IMR-90 (cell line): ENCODE measurements around the gene SLC17A4. TPM values are rescaled to one million over a fixed set of nuclear protein-coding genes. Genes with fewer than 3 reads are reported as not detected.

Experiments
- ATAC-seq: fragments of 200-7000 bp; cut with Tn5 transposase; 2 replicates; pipeline ENCODE4 v1.9.1; 2020; ENCODE audit warnings: low read depth, mild to moderate bottlenecking, moderate library complexity
- BruUV-seq: library from RNA; stranded (reverse); fragments of 400-500 nt; replicated peaks from 2 replicates; lab custom pipeline; 2021; lab: Mats Ljungman, UMichigan
- CTCF ChIA-PET: fragments of 300-600 bp; formaldehyde crosslinking; extraction: SDS; loops from one replicate; lab custom pipeline; 2021; ENCODE audit warnings: antibody characterized with exemption; lab: Yijun Ruan, JAX
- POLR2A ChIA-PET: fragments of 300-600 bp; sonication (Branson Sonifier 250); formaldehyde crosslinking; loops from one replicate; lab custom pipeline; 2022; ENCODE audit warnings: antibody characterized with exemption; ENCODE audit not compliant: unreplicated experiment; lab: Charles Lee
- DNase-seq: peaks from one replicate; pipeline ENCODE4 v3.0.0; 2013
- H2AFZ ChIP-seq: replicated peaks from 2 replicates; pipeline ENCODE3; 2013; ENCODE audit warnings: low read length, mild to moderate bottlenecking; ENCODE audit not compliant: poor library complexity
- H2AK5ac ChIP-seq: 2 replicates; pipeline ENCODE4 v1.6.1; 2013; ENCODE audit warnings: low read depth, low read length, inconsistent platforms
- H2AK9ac ChIP-seq: replicated peaks from 2 replicates; pipeline ENCODE3; 2013; ENCODE audit warnings: mild to moderate bottlenecking, low read depth, low read length, moderate library complexity; ENCODE audit not compliant: poor library complexity
- H2BK120ac ChIP-seq: 2 replicates; pipeline ENCODE4 v1.6.1; 2013; ENCODE audit warnings: low read depth, low read length, inconsistent platforms
- H2BK15ac ChIP-seq: 3 replicates; pipeline ENCODE4 v1.6.1; 2013; ENCODE audit warnings: low read depth, low read length, inconsistent platforms
- H2BK20ac ChIP-seq: 2 replicates; pipeline ENCODE4 v1.6.1; 2013; ENCODE audit warnings: low read depth, mild to moderate bottlenecking, inconsistent platforms, low read length, moderate library complexity
- H2BK5ac ChIP-seq: 2 replicates; pipeline ENCODE4 v1.6.1; 2013; ENCODE audit warnings: mild to moderate bottlenecking, low read depth, low read length, inconsistent platforms; ENCODE audit not compliant: poor library complexity, severe bottlenecking
- H3K14ac ChIP-seq: replicated peaks from 2 replicates; pipeline ENCODE4 v1.6.1; 2013; ENCODE audit warnings: low read depth, low read length, inconsistent platforms
- H3K18ac ChIP-seq: 2 replicates; pipeline ENCODE4 v1.6.1; 2013; ENCODE audit warnings: low read depth, low read length, control low read depth
- H3K23ac ChIP-seq: 2 replicates; pipeline ENCODE4 v1.6.1; 2013; ENCODE audit warnings: low read depth, low read length, inconsistent platforms
- H3K27ac ChIP-seq: 2 replicates; pipeline ENCODE4 v1.5.1; 2013; ENCODE audit warnings: mild to moderate bottlenecking, control low read depth, low read length; ENCODE audit not compliant: insufficient read depth
- H3K27me3 ChIP-seq: 2 replicates; pipeline ENCODE4 v1.6.1; 2013; ENCODE audit warnings: low read length; ENCODE audit not compliant: control insufficient read depth, insufficient read depth
- H3K36me3 ChIP-seq: 2 replicates; pipeline ENCODE4 v1.6.1; 2013; ENCODE audit warnings: low read length, mixed read lengths; ENCODE audit not compliant: control insufficient read depth, insufficient read depth
- H3K4ac ChIP-seq: 2 replicates; pipeline ENCODE4 v1.6.1; 2013; ENCODE audit warnings: low read depth, low read length, inconsistent platforms
- H3K4me1 ChIP-seq: 2 replicates; pipeline ENCODE4 v1.6.1; 2013; ENCODE audit warnings: low read length, mixed read lengths; ENCODE audit not compliant: control insufficient read depth, insufficient read depth
- H3K4me2 ChIP-seq: 2 replicates; pipeline ENCODE4 v1.6.1; 2013; ENCODE audit warnings: low read depth, mild to moderate bottlenecking, control low read depth, low read length, moderate library complexity
- H3K4me3 ChIP-seq: 2 replicates; pipeline ENCODE4 v1.5.1; 2013; ENCODE audit warnings: low read depth, mild to moderate bottlenecking, control low read depth, low read length, moderate library complexity; ENCODE audit not compliant: insufficient read depth
- H3K56ac ChIP-seq: 2 replicates; pipeline ENCODE4 v1.6.1; 2013; ENCODE audit warnings: low read length, inconsistent platforms; ENCODE audit not compliant: insufficient read depth; ENCODE audit errors: extremely low read depth
- H3K79me1 ChIP-seq, 2 experiments: 2 replicates each; pipeline ENCODE4 v1.6.1; 2013; ENCODE audit warnings: low read length in 2 of 2, inconsistent platforms in 1 of 2, low read depth in 1 of 2
- H3K9ac ChIP-seq: 2 replicates; pipeline ENCODE4 v1.6.1; 2013; ENCODE audit warnings: low read depth, low read length, control low read depth
- H3K9me1 ChIP-seq: 2 replicates; pipeline ENCODE4 v1.6.1; 2013; ENCODE audit warnings: low read length, inconsistent platforms; ENCODE audit not compliant: insufficient read depth
- H3K9me3 ChIP-seq: 2 replicates; pipeline ENCODE4 v1.6.1; 2013; ENCODE audit warnings: low read length; ENCODE audit not compliant: control insufficient read depth, insufficient read depth
- H4K20me1 ChIP-seq: 2 replicates; pipeline ENCODE4 v1.6.1; 2013; ENCODE audit warnings: low read length, inconsistent platforms; ENCODE audit not compliant: insufficient read depth
- H4K5ac ChIP-seq: 2 replicates; pipeline ENCODE4 v1.6.1; 2013; ENCODE audit warnings: mild to moderate bottlenecking, low read depth, low read length, control low read depth
- H4K8ac ChIP-seq, 2 experiments: 2 replicates each; pipeline ENCODE4 v1.6.1; 2013; ENCODE audit warnings: low read depth in 2 of 2, low read length in 2 of 2, control low read depth in 1 of 2, inconsistent platforms in 1 of 2
- H4K91ac ChIP-seq: 2 replicates; pipeline ENCODE4 v1.6.1; 2013; ENCODE audit warnings: low read depth, low read length, inconsistent platforms; ENCODE audit not compliant: insufficient read depth
- BHLHE40 ChIP-seq: fragments of 150-350 bp; IDR thresholded peaks from 2 replicates; pipeline ENCODE4 v1.6.1; 2016; ENCODE audit warnings: mild to moderate bottlenecking, low read depth, low read length
- CEBPB ChIP-seq: IDR thresholded peaks from 2 replicates; pipeline ENCODE4 v1.6.1; 2012; ENCODE audit warnings: low read depth, low read length, improper control_type of control experiment
- CHD1 ChIP-seq: IDR thresholded peaks from 2 replicates; pipeline ENCODE4 v1.6.1; 2012; ENCODE audit warnings: low read depth, low read length, improper control_type of control experiment
- FOS ChIP-seq: fragments of 150-350 bp; IDR thresholded peaks from 2 replicates; pipeline ENCODE4 v1.6.1; 2016; ENCODE audit warnings: low read depth, low read length
- MAFK ChIP-seq: IDR thresholded peaks from 2 replicates; pipeline ENCODE4 v1.6.1; 2012; ENCODE audit warnings: low read depth, low read length, improper control_type of control experiment
- MAZ ChIP-seq: IDR thresholded peaks from 2 replicates; pipeline ENCODE4 v1.6.1; 2012; ENCODE audit warnings: low read depth, mild to moderate bottlenecking, low read length, improper control_type of control experiment, moderate library complexity, borderline replicate concordance
- MXI1 ChIP-seq: IDR thresholded peaks from 2 replicates; pipeline ENCODE4 v1.6.1; 2012; ENCODE audit warnings: low read depth, mild to moderate bottlenecking, low read length, moderate library complexity, borderline replicate concordance
- NFE2L2 ChIP-seq: fragments of 150-350 bp; IDR thresholded peaks from 2 replicates; pipeline ENCODE4 v1.6.1; 2016; ENCODE audit warnings: low read depth, mild to moderate bottlenecking, low read length
- POLR2A ChIP-seq: IDR thresholded peaks from 2 replicates; pipeline ENCODE4 v1.6.1; 2012; ENCODE audit warnings: mild to moderate bottlenecking, low read depth, low read length
- RAD21 ChIP-seq: IDR thresholded peaks from 2 replicates; pipeline ENCODE4 v1.6.1; 2012; ENCODE audit warnings: low read length, improper control_type of control experiment
- RCOR1 ChIP-seq: IDR thresholded peaks from 2 replicates; pipeline ENCODE4 v1.6.1; 2012; ENCODE audit warnings: mild to moderate bottlenecking, low read length, improper control_type of control experiment; ENCODE audit not compliant: insufficient replicate concordance
- RFX5 ChIP-seq: IDR thresholded peaks from 2 replicates; pipeline ENCODE4 v1.8.0; 2012; ENCODE audit warnings: low read depth, mild to moderate bottlenecking, low read length, moderate library complexity
- SMC3 ChIP-seq: fragments of 150-350 bp; IDR thresholded peaks from 2 replicates; pipeline ENCODE4 v1.6.1; 2016; ENCODE audit warnings: low read depth, mild to moderate bottlenecking, antibody characterized with exemption, low read length, moderate library complexity
- dilution Hi-C: fragments of 300-500 bp; cut with HindIII; formaldehyde crosslinking; loops from one replicate; pipeline ENCODE4 v1.14.3; 2018; ENCODE audit warnings: low sequenced_read_pairs; ENCODE audit not compliant: unreplicated experiment
- in situ Hi-C: fragments of 300-500 bp; cut with MboI; formaldehyde crosslinking; loops from 3 replicates; pipeline ENCODE4 v1.14.3; 2019; ENCODE audit warnings: low sequenced_read_pairs, inconsistent platforms, mixed read lengths
- intact Hi-C: fragments of 100-400 bp; cut with micrococcal nuclease; formaldehyde crosslinking; loops from 2 replicates; pipeline ENCODE4 v1.10.0; 2022
- polyA plus RNA-seq, 3 experiments: library from polyadenylated mRNA; depleted of rRNA; stranded (reverse); fragments of >200 nt; gene quantifications; 2 replicates each; pipeline ENCODE4 v1.2.3, GENCODE V29; 2012; ENCODE audit warnings: low replicate concordance in 1 of 3
- total RNA-seq: library from RNA; depleted of rRNA; stranded (reverse); fragments of >200 nt; gene quantifications from 2 replicates; pipeline ENCODE4 v1.2.3, GENCODE V29; 2012
- TF ChIP-seq, protein P1 (sequence below): fragments of 150-350 bp; IDR thresholded peaks from 2 replicates; pipeline ENCODE4 v1.6.1; 2016; ENCODE audit warnings: low read depth, mild to moderate bottlenecking, low read length, moderate library complexity, borderline replicate concordance
- TF ChIP-seq, protein P2 (sequence below): fragments of 150-350 bp; IDR thresholded peaks from 2 replicates; pipeline ENCODE4 v1.6.1; 2017; ENCODE audit warnings: mild to moderate bottlenecking, antibody characterized with exemption, low read length, low read depth
- TF ChIP-seq, protein P3 (sequence below): conservative IDR thresholded peaks from 2 replicates; pipeline ENCODE4 v1.5.1; 2012; ENCODE audit warnings: mild to moderate bottlenecking, low read depth, low read length, improper control_type of control experiment

SLC17A4 gene
- total and polyA plus RNA-seq, 2 of the 4 experiments (the other 2 are of a cell fraction), result not detected

DNA sequence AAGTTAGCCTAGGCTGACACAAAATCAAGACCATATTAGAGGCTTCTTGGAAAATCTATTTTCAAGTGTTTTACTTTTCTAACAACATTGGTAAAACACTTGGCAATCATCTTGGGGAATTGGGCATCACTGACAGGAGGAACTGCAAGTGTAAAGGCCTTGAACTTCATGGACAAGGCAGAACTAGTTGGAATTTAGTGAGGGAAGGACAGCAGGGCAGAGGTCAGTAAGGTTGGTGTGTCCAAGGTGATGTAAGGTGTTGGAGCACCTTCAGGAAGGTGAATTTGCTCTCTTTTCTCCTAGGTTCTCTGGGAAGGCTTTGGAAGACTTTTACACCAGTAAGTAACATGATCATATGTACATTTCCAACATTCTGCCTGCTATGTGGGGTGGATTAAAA lies 1.5 kb upstream of the SLC17A4 start:
- H2AK5ac ChIP-seq, result no peak overlapping the region
- no peaks in the 10 kb centered on the region for H3K36me3 ChIP-seq
- H4K5ac ChIP-seq, result no peak overlapping the region
- no peak overlapping the region for H2BK20ac ChIP-seq
- no peaks in the 10 kb centered on the region for H3K27me3 ChIP-seq
- no peak overlapping the region for H3K18ac ChIP-seq
- H3K4me3 ChIP-seq, result no peak overlapping the region
- no peak overlapping the region for H4K91ac ChIP-seq
- no peak for TF ChIP-seq MXI1
- TF ChIP-seq CHD1, result no peak
- no peak for TF ChIP-seq BHLHE40
- no peak for TF ChIP-seq CEBPB
- TF ChIP-seq, protein P1, sequence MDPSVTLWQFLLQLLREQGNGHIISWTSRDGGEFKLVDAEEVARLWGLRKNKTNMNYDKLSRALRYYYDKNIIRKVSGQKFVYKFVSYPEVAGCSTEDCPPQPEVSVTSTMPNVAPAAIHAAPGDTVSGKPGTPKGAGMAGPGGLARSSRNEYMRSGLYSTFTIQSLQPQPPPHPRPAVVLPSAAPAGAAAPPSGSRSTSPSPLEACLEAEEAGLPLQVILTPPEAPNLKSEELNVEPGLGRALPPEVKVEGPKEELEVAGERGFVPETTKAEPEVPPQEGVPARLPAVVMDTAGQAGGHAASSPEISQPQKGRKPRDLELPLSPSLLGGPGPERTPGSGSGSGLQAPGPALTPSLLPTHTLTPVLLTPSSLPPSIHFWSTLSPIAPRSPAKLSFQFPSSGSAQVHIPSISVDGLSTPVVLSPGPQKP, result no peak
- no peak for TF ChIP-seq RCOR1
- TF ChIP-seq, protein P2, sequence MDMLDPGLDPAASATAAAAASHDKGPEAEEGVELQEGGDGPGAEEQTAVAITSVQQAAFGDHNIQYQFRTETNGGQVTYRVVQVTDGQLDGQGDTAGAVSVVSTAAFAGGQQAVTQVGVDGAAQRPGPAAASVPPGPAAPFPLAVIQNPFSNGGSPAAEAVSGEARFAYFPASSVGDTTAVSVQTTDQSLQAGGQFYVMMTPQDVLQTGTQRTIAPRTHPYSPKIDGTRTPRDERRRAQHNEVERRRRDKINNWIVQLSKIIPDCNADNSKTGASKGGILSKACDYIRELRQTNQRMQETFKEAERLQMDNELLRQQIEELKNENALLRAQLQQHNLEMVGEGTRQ, result no peak
- no peak for TF ChIP-seq MAFK
- TF ChIP-seq RAD21, result no peak
- no peak for TF ChIP-seq NFE2L2
- TF ChIP-seq FOS, result no peak
- no peak for TF ChIP-seq POLR2A
- TF ChIP-seq SMC3, result no peak
- TF ChIP-seq, protein P3, sequence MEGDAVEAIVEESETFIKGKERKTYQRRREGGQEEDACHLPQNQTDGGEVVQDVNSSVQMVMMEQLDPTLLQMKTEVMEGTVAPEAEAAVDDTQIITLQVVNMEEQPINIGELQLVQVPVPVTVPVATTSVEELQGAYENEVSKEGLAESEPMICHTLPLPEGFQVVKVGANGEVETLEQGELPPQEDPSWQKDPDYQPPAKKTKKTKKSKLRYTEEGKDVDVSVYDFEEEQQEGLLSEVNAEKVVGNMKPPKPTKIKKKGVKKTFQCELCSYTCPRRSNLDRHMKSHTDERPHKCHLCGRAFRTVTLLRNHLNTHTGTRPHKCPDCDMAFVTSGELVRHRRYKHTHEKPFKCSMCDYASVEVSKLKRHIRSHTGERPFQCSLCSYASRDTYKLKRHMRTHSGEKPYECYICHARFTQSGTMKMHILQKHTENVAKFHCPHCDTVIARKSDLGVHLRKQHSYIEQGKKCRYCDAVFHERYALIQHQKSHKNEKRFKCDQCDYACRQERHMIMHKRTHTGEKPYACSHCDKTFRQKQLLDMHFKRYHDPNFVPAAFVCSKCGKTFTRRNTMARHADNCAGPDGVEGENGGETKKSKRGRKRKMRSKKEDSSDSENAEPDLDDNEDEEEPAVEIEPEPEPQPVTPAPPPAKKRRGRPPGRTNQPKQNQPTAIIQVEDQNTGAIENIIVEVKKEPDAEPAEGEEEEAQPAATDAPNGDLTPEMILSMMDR, result no peak
- no peak for TF ChIP-seq MAZ
- no peak for TF ChIP-seq RFX5
- no peak overlapping the region for H3K27ac ChIP-seq
- H2BK120ac ChIP-seq, result no peak overlapping the region
- no peaks in the 10 kb centered on the region for H4K20me1 ChIP-seq
- in situ Hi-C loops (no loop called here), intact Hi-C loops (no loop called here), dilution Hi-C loops (no loop called here)
- no peak overlapping the region for H2AK9ac ChIP-seq
- no peak overlapping the region for H3K23ac ChIP-seq
- no peak overlapping the region for H3K4ac ChIP-seq
- ChIA-PET CTCF (no interaction called here), POLR2A (no interaction called here)
- no peak overlapping the region for H4K8ac ChIP-seq
- ATAC-seq (no peak), DNase-seq (no peak)
- no peaks in the 10 kb centered on the region for H3K4me1 ChIP-seq
- no peak overlapping the region for H3K56ac ChIP-seq
- no peak overlapping the region for H3K14ac ChIP-seq
- no peak overlapping the region for H2BK5ac ChIP-seq
- no peaks in the 10 kb centered on the region for H3K9me3 ChIP-seq
- no peaks in the 10 kb centered on the region for H3K79me1 ChIP-seq
- no peaks in the 10 kb centered on the region for H3K9me1 ChIP-seq
- no peak overlapping the region for H2BK15ac ChIP-seq
- H3K9ac ChIP-seq, result no peak overlapping the region
- H3K4me2 ChIP-seq, result no peak overlapping the region
- no peak overlapping the region for H2AFZ ChIP-seq
- BruUV-seq, result no TSS peak
